SU-DHL-6 (cell line): ENCODE data around the gene USP10.

Source experiments
- H2AFZ ChIP-seq: fragments of 200-600 bp; sonication (generic); 2 replicates; pipeline ENCODE4 v1.6.1; 2014; ENCODE audit warnings: low read depth, mild to moderate bottlenecking, moderate library complexity, mixed read lengths, antibody characterized with exemption, low read length; ENCODE audit not compliant: severe bottlenecking
- H3F3A ChIP-seq: fragments of 200-600 bp; shearing (Covaris generic); 2 replicates; pipeline ENCODE4 v1.6.0; 2016; ENCODE audit warnings: antibody characterized with exemption, mild to moderate bottlenecking; ENCODE audit not compliant: insufficient read depth
- H3K27ac ChIP-seq: fragments of 200-600 bp; sonication (generic); 2 replicates; pipeline ENCODE4 v1.5.1; 2016; ENCODE audit warnings: low read depth, mild to moderate bottlenecking, low read length, moderate library complexity, mixed read lengths
- H3K27me3 ChIP-seq: fragments of 200-600 bp; sonication (generic), shearing (Covaris generic); 2 replicates; pipeline ENCODE4 v1.6.0; 2014; ENCODE audit warnings: mild to moderate bottlenecking, low read length
- H3K36me3 ChIP-seq: fragments of 200-600 bp; sonication (generic); 2 replicates; pipeline ENCODE4 v1.6.1; 2014; ENCODE audit warnings: mild to moderate bottlenecking, low read length, mixed read lengths
- H3K4me2 ChIP-seq: fragments of 300-600, 200-600 bp; shearing (Covaris generic), sonication (generic); 2 replicates; pipeline ENCODE4 v1.6.0; 2014; ENCODE audit warnings: low read length, low read depth, mild to moderate bottlenecking; ENCODE audit not compliant: poor library complexity, severe bottlenecking
- H3K4me3 ChIP-seq: fragments of 200-600 bp; sonication (generic); 2 replicates; pipeline ENCODE4 v1.5.1; 2014; ENCODE audit warnings: antibody characterized with exemption, low read length, mild to moderate bottlenecking, mixed read lengths; ENCODE audit not compliant: insufficient read depth, poor library complexity, severe bottlenecking
- H3K79me2 ChIP-seq: fragments of 200-600 bp; sonication (generic); 2 replicates; pipeline ENCODE4 v1.6.1; 2014; ENCODE audit warnings: mild to moderate bottlenecking, low read length, moderate library complexity; ENCODE audit not compliant: insufficient read depth
- H3K9ac ChIP-seq: fragments of 200-600 bp; sonication (generic); 2 replicates; pipeline ENCODE4 v1.7.0; 2014; ENCODE audit warnings: mild to moderate bottlenecking, low read length
- H3K9me2 ChIP-seq: fragments of 200-600 bp; sonication (generic); replicated peaks from 2 replicates; pipeline ENCODE4 v1.6.1; 2014; ENCODE audit warnings: low read length; ENCODE audit not compliant: insufficient read depth
- H3K9me3 ChIP-seq: fragments of 200-600 bp; sonication (generic); 2 replicates; pipeline ENCODE4 v1.6.1; 2014; ENCODE audit warnings: low read length, mixed read lengths; ENCODE audit not compliant: insufficient read depth
- H4K20me1 ChIP-seq: fragments of 200-600 bp; sonication (generic); 2 replicates; pipeline ENCODE4 v1.6.1; 2014; ENCODE audit warnings: low read depth, mild to moderate bottlenecking, antibody characterized with exemption, low read length, moderate library complexity, mixed read lengths
- CTCF ChIP-seq: fragments of 200-600 bp; sonication (generic); IDR thresholded peaks from one replicate; pipeline ENCODE4 v1.5.1; 2017; ENCODE audit warnings: antibody characterized with exemption, mild to moderate bottlenecking, low read length, moderate library complexity; ENCODE audit not compliant: insufficient read depth, poor library complexity, severe bottlenecking
- EZH2phosphoT487 ChIP-seq: fragments of 200-600 bp; sonication (generic), shearing (Covaris generic); conservative IDR thresholded peaks from 2 replicates; pipeline ENCODE4 v1.6.1; 2018; ENCODE audit warnings: mild to moderate bottlenecking, antibody characterized with exemption, low read length, moderate library complexity, mixed read lengths

USP10 gene

GRCh38 chr16:84785843-84786581 lies 86.2 kb downstream of the USP10 start:
- no peak overlapping the region for H3K4me2 ChIP-seq
- no peak overlapping the region for H3K27ac ChIP-seq
- no peaks in the 10 kb centered on the region for H3K9me2 ChIP-seq
- no peaks in the 10 kb centered on the region for H4K20me1 ChIP-seq
- H3K9ac ChIP-seq, result no peak overlapping the region
- no peaks in the 10 kb centered on the region for H3K79me2 ChIP-seq
- TF ChIP-seq CTCF, result no peak
- no peak for TF ChIP-seq EZH2phosphoT487
- no peak overlapping the region for H2AFZ ChIP-seq
- H3K9me3 ChIP-seq, result no peaks in the 10 kb centered on the region
- no peak overlapping the region for H3K4me3 ChIP-seq
- no peaks in the 10 kb centered on the region for H3F3A ChIP-seq
- H3K27me3 ChIP-seq, result no peaks in the 10 kb centered on the region
- H3K36me3 ChIP-seq, result no peaks in the 10 kb centered on the region

- TF ChIP-seq EZH2phosphoT487, result no peak
- no peak for TF ChIP-seq CTCF
- H3K79me2 ChIP-seq, result no peaks in the 10 kb centered on the region
- H3K9me3 ChIP-seq, result no peaks in the 10 kb centered on the region
- H3F3A ChIP-seq, result no peaks in the 10 kb centered on the region
- no peaks in the 10 kb centered on the region for H3K27me3 ChIP-seq
- no peak overlapping the region for H3K4me2 ChIP-seq
- no peak overlapping the region for H3K27ac ChIP-seq
- no peak overlapping the region for H3K4me3 ChIP-seq
- no peak overlapping the region for H2AFZ ChIP-seq
- H3K9me2 ChIP-seq, result no peaks in the 10 kb centered on the region
- H3K9ac ChIP-seq, result no peak overlapping the region
- no peaks in the 10 kb centered on the region for H3K36me3 ChIP-seq
- no peaks in the 10 kb centered on the region for H4K20me1 ChIP-seq
Observed at GRCh38 chr16:84786605-84787262, 86.9 kb downstream of the USP10 start.

- H3K36me3 ChIP-seq, result no peaks in the 10 kb centered on the region
- no peak overlapping the region for H3K4me2 ChIP-seq
- H3F3A ChIP-seq, result no peaks in the 10 kb centered on the region
- H3K27ac ChIP-seq, result no peak overlapping the region
- H3K4me3 ChIP-seq, result no peak overlapping the region
- no peaks in the 10 kb centered on the region for H4K20me1 ChIP-seq
- H3K27me3 ChIP-seq, result no peaks in the 10 kb centered on the region
- no peaks in the 10 kb centered on the region for H3K9me3 ChIP-seq
- no peak overlapping the region for H3K9ac ChIP-seq
- H3K79me2 ChIP-seq, result no peaks in the 10 kb centered on the region
- no peaks in the 10 kb centered on the region for H3K9me2 ChIP-seq
- H2AFZ ChIP-seq, result no peak overlapping the region
- TF ChIP-seq EZH2phosphoT487, result no peak
- TF ChIP-seq CTCF, result no peak
Observed at GRCh38 chr16:84787263-84787622, 87.4 kb downstream of the USP10 start.
